NCI-H460 (cell line): Measurements from ENCODE around the gene CAPRIN2. TPM values are rescaled to one million over a fixed set of nuclear protein-coding genes. Genes with fewer than 3 reads are reported as not detected.

Source experiments
- DNase-seq: peaks from one replicate; pipeline ENCODE4 v3.0.0-alpha.2; 2016; ENCODE audit warnings: low read depth; ENCODE audit errors: extremely low read depth
- total RNA-seq: library from RNA; depleted of rRNA; stranded (reverse); fragments of >200 nt; shearing (Covaris generic); gene quantifications from 2 replicates; pipeline ENCODE4 v1.2.3, GENCODE V29; 2014

CAPRIN2 gene
- total RNA-seq, 1 experiment from 2014 or later, result 14.9 TPM

- no peak for DNase-seq
Observed at GRCh38 chr12:30763053-30763452, 8.3 kb upstream of the CAPRIN2 start.

- DNase-seq, result no peak
Observed at GRCh38 chr12:30761730-30762129, 7.0 kb upstream of the CAPRIN2 start.

- DNase-seq, result no peak
Observed at GRCh38 chr12:30757316-30757715, 2.6 kb upstream of the CAPRIN2 start.

GRCh38 chr12:30756074-30756473, 1.3 kb upstream of the CAPRIN2 start:
- DNase-seq, result no peak

DNA sequence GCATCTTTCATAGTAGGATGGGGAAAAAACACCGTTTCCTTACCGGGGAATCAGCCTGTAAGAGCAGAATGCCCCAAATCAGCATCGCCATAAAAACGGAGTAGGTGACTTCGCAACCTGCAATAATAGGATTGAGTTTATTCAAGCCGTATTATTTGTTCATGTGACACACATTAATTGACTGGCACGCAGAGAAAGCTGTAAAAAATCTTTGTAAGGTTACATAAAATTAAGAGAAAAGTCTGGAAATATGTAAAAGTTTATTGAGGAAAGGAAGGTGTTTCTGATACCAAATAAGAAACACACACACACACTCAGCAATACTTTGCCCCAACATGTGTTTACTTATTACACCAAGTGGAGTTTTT, 628 bp upstream of the CAPRIN2 start:
- DNase-seq, result no peak

DNA sequence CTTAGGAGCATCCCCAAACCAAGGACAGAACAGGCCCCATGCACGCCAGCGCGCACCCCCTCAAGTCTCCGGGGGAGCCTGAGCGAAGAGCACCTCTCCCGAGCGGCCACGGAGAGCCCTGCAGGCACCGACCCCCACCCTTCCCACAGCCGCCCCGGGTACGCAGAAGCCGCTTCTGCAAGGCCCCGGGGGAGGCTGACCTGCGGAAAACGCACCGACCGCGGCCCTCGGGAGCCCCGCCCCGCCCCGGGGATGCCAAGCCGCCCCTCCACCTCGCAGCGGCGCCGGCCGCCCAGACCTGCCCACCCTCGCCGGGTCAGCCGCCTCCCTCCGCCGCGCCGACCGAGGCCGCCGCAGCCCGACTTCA, 385 bp downstream of the CAPRIN2 start:
- no peak for DNase-seq

DNA sequence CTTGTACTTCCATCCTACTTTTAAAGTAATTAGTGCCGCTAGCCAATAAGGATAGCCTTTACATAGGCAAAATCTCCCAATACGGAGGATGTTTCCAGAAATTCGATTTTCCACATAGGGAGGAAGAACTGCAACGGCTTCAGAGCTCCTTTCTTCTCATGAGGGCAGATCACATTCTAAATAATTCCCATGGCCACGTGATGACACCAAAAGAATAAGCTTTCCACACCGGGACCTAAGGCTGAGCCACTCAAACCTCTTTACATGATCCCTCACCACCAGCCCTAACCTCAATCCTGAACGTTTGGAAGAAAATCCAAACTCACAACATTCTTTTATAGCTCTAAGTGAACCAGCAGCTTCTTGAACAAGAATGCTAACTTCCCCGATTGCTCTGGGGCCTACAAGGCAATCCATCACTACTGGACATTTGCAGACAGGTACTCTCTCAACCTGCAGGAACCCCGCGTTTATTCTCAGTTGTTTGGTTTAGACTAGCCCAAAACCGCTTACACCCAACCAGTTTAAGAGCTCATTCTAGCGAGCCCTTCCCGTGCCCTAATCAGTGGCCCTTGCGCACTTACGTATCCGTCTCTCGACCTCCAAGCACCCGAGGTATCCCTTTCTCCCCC, 884 bp downstream of the CAPRIN2 start:
- no peak for DNase-seq

DNA sequence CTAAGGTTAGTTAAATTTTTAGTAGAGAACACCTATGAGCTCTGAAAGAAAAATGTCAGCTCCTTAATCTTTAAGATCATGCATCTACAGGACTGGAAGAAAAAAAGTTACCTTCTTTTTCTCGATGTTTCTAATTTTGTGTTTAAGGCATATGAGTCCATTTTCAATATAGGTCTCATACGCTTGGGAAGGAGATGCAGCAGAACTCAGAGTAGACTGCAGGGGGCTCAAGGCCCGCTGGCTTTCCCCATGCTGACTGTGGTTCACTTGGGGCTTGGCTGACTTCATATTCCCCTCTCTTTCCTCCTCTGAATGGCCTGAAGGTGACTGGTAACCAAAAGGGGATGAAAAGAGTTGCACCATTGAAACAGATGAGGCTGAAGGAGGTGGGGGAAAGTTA, 1.5 kb downstream of the CAPRIN2 start:
- no peak for DNase-seq

GRCh38 chr12:30752255-30752654, 2.5 kb downstream of the CAPRIN2 start:
- no peak for DNase-seq

- DNase-seq, result no peak
Observed at GRCh38 chr12:30748147-30748546, 6.6 kb downstream of the CAPRIN2 start.

DNA sequence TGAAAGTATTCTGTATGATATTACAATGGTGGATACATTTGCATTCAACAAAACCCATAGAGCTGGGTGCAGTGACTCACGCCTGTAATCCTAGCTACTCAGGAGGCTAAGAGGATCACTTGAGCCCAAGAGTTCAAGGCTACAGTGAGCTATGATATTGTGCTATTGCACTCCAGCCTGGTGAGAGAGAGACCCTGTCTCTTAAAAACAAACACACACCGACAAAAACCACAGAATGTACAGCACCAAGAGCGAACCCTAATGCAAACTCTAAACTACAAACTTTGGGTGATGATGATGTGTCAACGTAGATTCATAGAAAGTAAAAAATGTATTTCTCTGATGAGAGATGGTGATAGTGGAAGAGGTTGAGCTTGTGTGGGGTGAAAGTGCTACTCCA, 8.6 kb downstream of the CAPRIN2 start:
- DNase-seq, result no peak

DNA sequence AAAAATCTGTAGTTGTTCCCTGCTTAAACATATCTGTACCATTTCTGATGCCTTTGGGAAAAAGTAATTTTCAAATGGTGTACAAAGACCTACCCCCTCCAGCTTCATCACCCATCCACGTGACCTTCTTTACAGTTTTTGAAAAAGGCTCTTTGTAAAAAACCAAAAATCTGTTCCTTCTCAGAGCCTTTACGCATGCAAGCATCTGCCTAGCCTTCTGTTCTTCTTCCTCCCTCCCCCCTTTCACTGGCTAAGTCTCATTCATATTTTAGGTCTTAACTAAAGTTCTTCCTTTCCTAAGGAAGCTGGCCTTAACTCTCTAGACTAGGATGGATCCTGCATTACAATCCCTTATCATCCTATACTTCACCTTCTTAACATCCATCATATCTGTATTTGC, 10.4 kb downstream of the CAPRIN2 start:
- DNase-seq, result no peak

DNA sequence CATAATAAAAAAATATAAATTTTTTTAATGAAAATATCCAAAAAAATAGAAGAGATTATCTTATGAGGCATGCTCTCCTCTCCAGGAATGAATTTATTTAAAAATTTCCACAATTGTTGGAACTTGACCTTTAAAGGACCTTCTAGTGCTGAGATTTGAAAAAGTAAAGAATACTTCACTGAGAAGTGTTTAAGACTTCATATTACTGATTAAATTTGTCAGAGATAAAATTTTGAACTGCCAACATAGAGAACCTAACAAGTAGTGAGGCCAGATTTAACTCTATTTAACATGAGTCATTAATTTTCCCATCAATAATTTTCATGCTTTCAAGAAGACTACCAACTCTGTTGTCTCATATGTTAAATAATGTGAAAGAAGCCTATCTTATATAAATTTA, 14.5 kb downstream of the CAPRIN2 start:
- DNase-seq, result no peak

- DNase-seq, result no peak
Observed at GRCh38 chr12:30739020-30739419, 15.7 kb downstream of the CAPRIN2 start.

- no peak for DNase-seq
Observed at GRCh38 chr12:30732954-30733637, 21.7 kb downstream of the CAPRIN2 start.

- DNase-seq, result no peak
Observed at GRCh38 chr12:30730011-30730410, 24.7 kb downstream of the CAPRIN2 start.

DNA sequence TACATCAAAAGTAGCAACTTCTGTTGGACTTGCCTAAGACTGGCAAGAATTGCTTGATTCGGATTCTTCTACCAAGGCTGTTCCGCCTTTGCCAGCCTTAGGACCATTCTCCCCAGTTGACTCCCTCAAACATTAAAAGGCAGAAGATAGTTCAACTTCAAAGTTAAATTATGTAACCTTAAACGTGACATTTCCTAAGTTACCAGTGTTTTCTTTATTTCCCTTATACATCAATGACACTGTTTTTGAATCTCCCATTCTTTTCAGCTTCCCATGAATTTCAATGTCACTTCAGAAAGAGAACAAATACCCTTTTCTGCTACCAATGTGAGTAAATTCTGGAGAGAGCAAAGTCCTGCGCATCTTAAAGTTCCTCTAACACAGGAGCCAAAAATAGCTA, 25.2 kb downstream of the CAPRIN2 start:
- DNase-seq, result no peak

DNA sequence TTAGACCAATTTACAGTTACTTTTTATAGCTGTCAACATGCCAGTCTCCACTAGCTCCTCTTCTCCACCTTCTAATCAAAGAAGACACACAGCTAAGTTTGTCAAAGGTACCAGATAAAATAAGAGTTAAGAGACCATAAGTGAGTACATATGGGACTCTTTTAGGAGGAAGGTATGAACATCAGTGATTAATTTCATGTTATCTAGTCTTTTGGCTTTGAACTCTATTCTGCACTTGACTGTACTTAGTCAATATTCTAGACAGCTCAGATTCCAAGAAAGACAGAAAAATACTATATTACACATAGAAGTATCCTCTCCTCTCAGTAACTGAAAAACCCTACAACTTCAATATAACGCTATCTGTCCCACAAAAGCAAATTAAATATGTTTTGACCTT, 28.1 kb downstream of the CAPRIN2 start:
- DNase-seq, result no peak

GRCh38 chr12:30725739-30726138, 29.0 kb downstream of the CAPRIN2 start:
- DNase-seq, result peak; percentile 18

DNA sequence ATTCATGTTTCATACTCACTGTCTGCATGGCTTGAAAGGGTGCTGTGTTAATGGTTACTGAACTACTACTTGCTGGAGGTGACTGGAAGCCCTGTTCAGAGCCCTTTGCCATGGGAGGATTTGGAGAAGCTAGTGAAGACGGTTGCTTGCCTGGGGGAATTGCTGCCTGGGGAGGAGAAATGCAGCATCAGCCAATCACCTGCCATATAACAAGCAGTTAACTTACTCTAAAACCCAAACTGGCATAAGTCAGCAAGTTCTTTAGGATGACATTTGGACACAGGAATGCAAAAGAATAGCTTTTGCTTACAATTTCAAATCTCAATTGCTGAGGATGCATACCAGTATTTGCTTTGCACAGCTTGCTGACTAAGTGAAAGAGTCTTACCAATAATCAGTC, 35.7 kb downstream of the CAPRIN2 start:
- no peak for DNase-seq

- no peak for DNase-seq
Observed at GRCh38 chr12:30707613-30708342, 47.0 kb downstream of the CAPRIN2 start.

DNA sequence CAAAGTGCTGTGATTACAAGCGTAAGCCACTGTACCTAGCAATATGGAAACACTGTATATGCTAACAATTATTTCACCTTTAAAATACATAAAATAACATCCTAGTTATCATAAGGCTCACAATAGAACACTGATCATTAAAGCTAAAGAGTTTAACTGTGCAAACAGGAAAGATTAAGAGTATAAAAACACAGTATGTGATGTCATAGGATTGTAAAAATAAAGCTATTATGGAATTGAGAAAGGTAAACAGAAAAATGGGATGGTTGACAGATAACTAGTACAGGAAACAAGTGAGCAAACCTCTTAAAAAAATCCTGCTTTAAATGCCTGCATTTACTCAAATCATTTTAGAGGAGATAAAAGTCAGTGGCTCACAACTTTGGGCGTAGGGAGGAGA, 48.3 kb downstream of the CAPRIN2 start:
- no peak for DNase-seq
